Body of pancreas (tissue), 4 donors: ENCODE measurements around the gene TP53INP2. TPM values are rescaled to one million over a fixed set of nuclear protein-coding genes. Genes with fewer than 3 reads are reported as not detected.
A peak's percentile ranks its signal among the peaks of the same experiment; 100 is the strongest.
"Not testable (repeated sequence)": the region's sequence is repeated elsewhere in the genome, so short reads cannot be mapped to it uniquely, and the experiment has no call there.

Source experiments
- ATAC-seq: fragments of 150-250 bp; one replicate; pipeline ENCODE4 v1.9.1; 2016
- DNase-seq, 4 donors: peaks; one replicate each; pipeline ENCODE4 v3.0.0-alpha.2; 2019
- H3K27ac ChIP-seq, 4 donors: fragments of 200-600 bp; sonication (generic); 1 replicate in 3 of 4; 2 replicates in 1 of 4; pipeline versions ENCODE4 v1.5.1 to v1.6.1; 2016 to 2019; ENCODE audit warnings: mild to moderate bottlenecking in 1 of 4, mixed read lengths in 1 of 4, moderate library complexity in 1 of 4
- H3K27me3 ChIP-seq, 2 donors: fragments of 200-600 bp; sonication (generic); one replicate each; pipeline ENCODE4 v1.6.0; 2016; ENCODE audit warnings: mild to moderate bottlenecking in 1 of 2
- H3K36me3 ChIP-seq, 2 donors: fragments of 200-600 bp; sonication (generic); replicated peaks in 1 of 2; 2 replicates each; pipeline ENCODE4 v1.5.1; 2016; ENCODE audit warnings: low read depth in 2 of 2; ENCODE audit not compliant: insufficient read depth in 1 of 2
- H3K4me1 ChIP-seq: fragments of 200-600 bp; sonication (generic); one replicate; pipeline ENCODE4 v1.6.0; 2016
- H3K4me3 ChIP-seq, 2 donors: fragments of 200-600 bp; sonication (generic); 1 replicate in 1 of 2; 2 replicates in 1 of 2; pipeline ENCODE4 v1.5.1; 2016 to 2019
- H3K9me3 ChIP-seq, 3 donors: fragments of 200-600 bp; sonication (generic); 1 replicate in 2 of 3; 2 replicates in 1 of 3; pipeline ENCODE4 v1.5.1; 2016
- POLR2A ChIP-seq, 3 donors: fragments of 450-650 bp; IDR thresholded peaks; one replicate each; pipeline ENCODE4 v1.6.1; 2016; ENCODE audit warnings: antibody characterized with exemption in 3 of 3, mild to moderate bottlenecking in 2 of 3
- WGBS, 2 donors: methylation state at CpG; one replicate each; pipeline ENCODE4 v1.1.5; 2017; 5-methylcytosine and 5-hydroxymethylcytosine counted together
- intact Hi-C: fragments of 100-400 bp; cut with DNase I; formaldehyde crosslinking; loops from one replicate; pipeline ENCODE4 v1.15.1; 2023
- total RNA-seq, 2 donors: library from RNA; depleted of rRNA; stranded (reverse); fragments of >200 nt; gene quantifications; one replicate each; pipeline ENCODE4 v1.1.0, GENCODE V29; 2016
- TF ChIP-seq, protein P1 (sequence below), 7 experiments: fragments of 450-650 bp in 4 of 7; fragments of 200-600 bp in 3 of 7; sonication (generic) in 3 of 7; IDR thresholded peaks; one replicate each; pipeline ENCODE4 v1.5.1; 2016 to 2019; ENCODE audit warnings: antibody characterized with exemption in 7 of 7

The TP53INP2 gene
- total RNA-seq, 2 donors from 2014 or later: 3.4 to 12.2 TPM

DNA sequence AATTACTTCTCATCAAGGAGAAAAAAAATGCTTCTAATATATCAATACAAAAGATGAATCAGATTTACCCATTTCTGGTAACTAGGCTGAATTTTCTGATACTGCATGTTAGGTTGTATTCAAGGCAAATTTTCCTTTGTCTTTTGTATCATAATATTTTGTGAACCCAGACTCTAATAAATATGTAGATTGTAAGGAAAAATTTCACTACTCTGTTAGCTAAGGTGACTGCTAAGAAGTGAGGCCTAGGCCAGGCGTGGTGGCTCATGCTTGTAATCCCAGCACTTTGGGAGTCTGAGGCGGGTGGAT lies 12.7 kb downstream of the TP53INP2 start:
- Histone ChIP-seq H3K4me1 (no peaks in the 10 kb centered on the region), H3K9me3 (no peaks in the 10 kb centered on the region), H3K27me3 (no peaks in the 10 kb centered on the region), H3K36me3 (peaks cover 0 to 5% of the 10 kb centered on the region in 2 donors), H3K27ac (no peak overlapping the region), H3K4me3 (no peak overlapping the region)
- TF ChIP-seq, protein P1, sequence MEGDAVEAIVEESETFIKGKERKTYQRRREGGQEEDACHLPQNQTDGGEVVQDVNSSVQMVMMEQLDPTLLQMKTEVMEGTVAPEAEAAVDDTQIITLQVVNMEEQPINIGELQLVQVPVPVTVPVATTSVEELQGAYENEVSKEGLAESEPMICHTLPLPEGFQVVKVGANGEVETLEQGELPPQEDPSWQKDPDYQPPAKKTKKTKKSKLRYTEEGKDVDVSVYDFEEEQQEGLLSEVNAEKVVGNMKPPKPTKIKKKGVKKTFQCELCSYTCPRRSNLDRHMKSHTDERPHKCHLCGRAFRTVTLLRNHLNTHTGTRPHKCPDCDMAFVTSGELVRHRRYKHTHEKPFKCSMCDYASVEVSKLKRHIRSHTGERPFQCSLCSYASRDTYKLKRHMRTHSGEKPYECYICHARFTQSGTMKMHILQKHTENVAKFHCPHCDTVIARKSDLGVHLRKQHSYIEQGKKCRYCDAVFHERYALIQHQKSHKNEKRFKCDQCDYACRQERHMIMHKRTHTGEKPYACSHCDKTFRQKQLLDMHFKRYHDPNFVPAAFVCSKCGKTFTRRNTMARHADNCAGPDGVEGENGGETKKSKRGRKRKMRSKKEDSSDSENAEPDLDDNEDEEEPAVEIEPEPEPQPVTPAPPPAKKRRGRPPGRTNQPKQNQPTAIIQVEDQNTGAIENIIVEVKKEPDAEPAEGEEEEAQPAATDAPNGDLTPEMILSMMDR (IDR thresholded peaks at IDR 0.05): no peak
- TF ChIP-seq POLR2A (IDR thresholded peaks at IDR 0.05): no peak
- intact Hi-C loops: no loop called here
- ATAC-seq (no peak), DNase-seq (no peak)
- 94 to 95% methylated on average over 2 of the region's 2 CpGs for WGBS, 2 donors

DNA sequence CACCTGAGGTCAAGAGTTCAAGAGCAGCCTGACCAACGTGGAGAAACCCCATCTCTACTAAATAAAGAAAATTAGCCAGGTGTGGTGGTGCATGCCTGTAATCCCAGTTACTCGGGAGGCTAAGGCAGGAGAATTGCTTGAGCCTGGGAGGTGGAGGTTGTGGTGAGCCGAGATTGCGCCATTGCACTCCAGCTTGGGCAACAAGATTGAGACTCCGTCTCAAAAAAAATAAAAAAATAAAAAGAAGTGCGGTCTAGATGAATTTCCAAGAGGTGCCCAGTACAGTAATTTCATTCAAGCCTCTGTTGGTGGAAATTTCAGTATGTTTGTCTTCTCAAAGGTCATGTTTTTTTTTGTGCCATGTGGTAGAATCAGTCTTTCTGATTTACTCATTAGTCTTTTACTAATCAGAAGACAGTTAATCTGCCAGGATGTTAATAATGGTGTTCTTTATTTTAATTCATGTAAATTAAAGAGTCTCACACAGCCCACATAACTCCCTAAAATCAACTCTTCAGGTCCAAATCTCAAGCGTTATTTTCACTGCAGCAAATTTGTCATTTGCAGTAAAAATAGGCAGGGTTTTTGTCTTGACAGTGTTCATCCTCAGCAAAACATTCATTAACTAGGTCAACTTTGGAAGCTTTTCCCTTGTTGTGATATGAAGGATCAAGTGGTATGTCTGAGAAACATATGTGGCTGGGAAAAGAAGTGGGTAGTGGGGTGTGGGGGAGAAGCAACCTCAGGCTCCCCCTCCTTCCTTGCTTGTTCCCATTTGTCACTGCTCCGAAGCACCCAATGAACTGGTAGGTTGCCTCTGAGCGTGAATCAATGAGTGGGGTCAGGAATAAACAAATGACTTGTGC lies 13.3 kb downstream of the TP53INP2 start:
- H3K4me1 ChIP-seq: no peaks in the 10 kb centered on the region
- WGBS, 2 donors: 83% methylated on average over 9 of the region's 9 CpGs
- ATAC-seq (no peak), DNase-seq (no peak)
- peaks cover 0 to 5% of the 10 kb centered on the region in 2 donors for H3K36me3 ChIP-seq
- H3K4me3 ChIP-seq: no peak overlapping the region
- no peak overlapping the region for H3K27ac ChIP-seq
- no peaks in the 10 kb centered on the region for H3K9me3 ChIP-seq
- TF ChIP-seq POLR2A (IDR thresholded peaks at IDR 0.05): no peak
- TF ChIP-seq, protein P1 (IDR thresholded peaks at IDR 0.05): no peak
- no peaks in the 10 kb centered on the region for H3K27me3 ChIP-seq
- intact Hi-C loops: no loop called here

DNA sequence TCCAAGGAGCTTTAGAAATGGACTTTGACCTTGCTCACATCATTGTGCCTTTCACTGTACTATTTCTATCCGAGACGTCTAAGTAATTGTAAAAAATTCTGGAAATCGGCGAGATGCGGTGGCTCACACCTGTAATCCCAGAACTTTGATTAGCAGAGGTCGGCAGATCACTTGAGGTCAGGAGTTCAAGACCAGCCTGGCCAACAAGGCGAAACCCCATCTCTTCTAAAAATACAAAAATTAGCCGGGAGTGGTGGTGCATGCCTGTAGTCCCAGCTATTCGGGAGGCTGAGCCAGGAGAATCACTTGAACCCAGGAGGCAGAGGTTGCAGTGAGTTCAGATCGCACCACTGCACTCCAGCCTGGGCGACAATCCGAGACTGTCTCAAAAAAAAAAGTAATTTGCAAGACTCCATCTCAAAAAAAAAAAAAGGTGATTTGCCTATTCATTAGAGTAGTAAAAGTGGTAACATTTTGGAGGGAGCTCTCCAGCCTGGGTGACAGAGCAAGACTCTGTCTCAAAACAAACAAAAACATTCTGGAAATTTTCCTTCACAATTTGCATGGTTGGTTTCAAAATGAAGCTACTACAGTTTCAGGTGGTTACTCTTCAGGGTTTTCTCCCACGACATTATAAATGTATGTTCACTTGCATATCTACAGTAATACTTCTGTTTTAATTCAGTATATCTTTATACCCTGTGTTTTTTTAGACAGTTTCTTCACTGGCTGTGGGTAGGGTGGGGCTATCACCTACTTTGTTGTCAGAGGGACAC lies 15.3 kb downstream of the TP53INP2 start:
- intact Hi-C loops, H3K4me1 ChIP-seq, H3K9me3 ChIP-seq, H3K27me3 ChIP-seq, ATAC-seq, DNase-seq, H3K36me3 ChIP-seq, H3K27ac ChIP-seq, H3K4me3 ChIP-seq: not testable (repeated sequence)
- 92 to 96% methylated on average over 12 to 13 of the region's 13 CpGs for WGBS, 2 donors

DNA sequence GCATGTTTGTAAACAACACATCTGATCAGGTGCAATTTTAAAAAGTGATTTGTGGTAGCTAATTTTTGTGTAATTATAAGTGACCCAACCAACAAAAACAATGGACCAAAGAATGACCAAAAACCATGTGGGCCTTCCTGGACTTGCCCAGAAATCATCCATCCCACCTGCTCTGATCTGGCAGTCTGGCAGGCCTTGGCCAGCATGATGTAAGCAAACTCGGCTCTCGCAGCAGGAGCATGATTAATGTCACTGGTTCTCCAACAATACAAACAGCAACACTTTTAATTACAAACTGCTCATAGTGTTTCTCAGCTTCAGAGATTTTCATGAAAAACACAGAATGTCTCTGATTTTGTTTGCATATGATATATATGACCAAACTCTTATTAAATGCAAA lies 16.1 kb downstream of the TP53INP2 start:
- Histone ChIP-seq H3K4me1 (no peaks in the 10 kb centered on the region), H3K9me3 (no peaks in the 10 kb centered on the region), H3K36me3 (peaks cover 0 to 3% of the 10 kb centered on the region in 2 donors), H3K4me3 (no peak overlapping the region), H3K27ac (no peak overlapping the region), H3K27me3 (no peaks in the 10 kb centered on the region)
- WGBS, 2 donors: 29 to 46% methylated on average over 2 of the region's 2 CpGs
- ATAC-seq (no peak), DNase-seq (peak in 1 of 4 donors; percentile 31)
- no peak for TF ChIP-seq POLR2A (IDR thresholded peaks at IDR 0.05)
- TF ChIP-seq, protein P1 (IDR thresholded peaks at IDR 0.05): no peak
- intact Hi-C loops: no loop called here

DNA sequence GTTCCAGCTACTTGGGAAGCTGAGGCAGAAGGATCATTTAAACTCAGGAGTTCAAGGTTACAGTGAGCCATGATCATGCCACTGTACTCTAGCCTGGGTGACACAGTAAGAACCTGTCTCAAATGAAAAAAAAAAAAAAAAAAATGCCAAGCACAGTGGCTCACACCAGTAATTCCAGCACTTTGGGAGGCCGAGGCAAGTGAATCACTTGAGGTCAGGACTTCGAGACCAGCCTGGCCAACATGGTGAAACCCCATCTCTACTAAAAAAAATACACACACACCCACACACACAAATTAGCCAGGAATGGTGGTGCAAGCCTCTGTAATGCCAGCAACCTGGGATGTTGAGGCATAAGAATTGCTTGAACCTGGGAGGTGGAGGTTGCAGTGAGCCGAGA lies 18.4 kb downstream of the TP53INP2 start:
- 86 to 90% methylated on average over 3 of the region's 3 CpGs for WGBS, 2 donors
- H3K27ac ChIP-seq, ATAC-seq, H3K4me1 ChIP-seq, H3K27me3 ChIP-seq, H3K4me3 ChIP-seq, H3K9me3 ChIP-seq, intact Hi-C loops, DNase-seq, H3K36me3 ChIP-seq: not testable (repeated sequence)
